Inflammatory macrophage treated with lipopolysaccharide for 1 hour (primary cell): ENCODE data around the gene FOXP1.
"Not testable (repeated sequence)": the region's sequence is repeated elsewhere in the genome, so short reads cannot be mapped to it uniquely, and the experiment has no call there.

Source experiments
- DNase-seq, 2 donors: peaks; one replicate each; pipeline ENCODE4 v3.0.0-alpha.2; 2020 to 2022

FOXP1 gene

DNA sequence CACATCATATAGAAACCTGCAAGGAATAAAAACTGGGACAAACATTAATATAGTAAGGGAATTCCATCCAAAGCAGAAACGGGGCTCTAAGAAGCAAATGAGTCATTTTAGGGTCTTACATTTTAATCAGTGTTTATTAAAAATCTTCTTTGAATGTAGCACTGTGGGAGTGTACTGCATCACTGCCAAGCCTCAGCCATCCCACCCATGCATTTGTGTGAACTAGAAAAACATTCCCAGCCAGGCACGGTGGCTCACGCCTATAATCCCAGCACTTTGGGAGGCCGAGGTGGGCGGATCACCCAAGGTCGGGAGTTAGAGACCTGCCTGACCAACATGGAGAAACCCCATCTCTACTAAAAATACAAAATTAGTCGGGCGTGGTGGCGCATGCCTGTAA lies 57.1 kb downstream of the FOXP1 start:
- DNase-seq: not testable (repeated sequence)

DNA sequence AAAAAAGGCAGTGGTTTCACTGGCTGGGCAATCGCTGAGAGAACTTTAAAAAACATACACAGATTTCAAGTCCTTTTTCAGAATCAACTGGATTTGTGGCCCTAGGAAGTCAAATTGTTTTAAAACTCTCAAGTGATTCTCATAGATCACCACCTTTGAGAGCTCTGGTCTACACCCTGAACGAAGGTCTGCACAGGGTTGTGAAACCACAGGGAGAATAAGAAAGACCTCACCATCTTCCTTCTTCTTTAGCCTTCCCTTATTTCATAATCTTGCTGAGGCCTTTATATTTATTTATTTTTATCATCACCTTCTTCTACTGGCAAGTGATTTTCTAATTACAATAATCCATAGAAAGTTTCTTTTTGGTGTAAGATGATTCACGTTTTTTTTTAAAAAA lies 58.1 kb downstream of the FOXP1 start:
- DNase-seq: peak in 1 of 2 donors; percentile 26

DNA sequence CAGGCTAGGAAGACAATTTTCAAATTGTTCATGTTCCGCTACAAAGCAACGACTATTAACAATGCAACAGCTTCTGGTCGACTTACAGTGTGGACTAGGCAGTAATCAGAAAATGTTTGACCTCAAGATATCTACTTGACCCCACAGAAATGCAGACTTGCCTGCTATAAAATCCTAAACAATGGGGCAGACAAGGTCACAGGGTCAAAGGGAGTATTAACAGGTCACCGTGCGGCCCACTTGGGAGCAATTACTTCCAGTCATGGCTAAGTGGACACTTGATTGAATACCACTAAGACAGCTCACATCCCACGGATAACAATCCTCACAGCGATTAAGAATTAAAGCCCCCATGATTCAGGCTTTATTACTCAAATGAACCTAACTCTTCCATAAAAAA lies 58.9 kb downstream of the FOXP1 start:
- DNase-seq: no peak

DNA sequence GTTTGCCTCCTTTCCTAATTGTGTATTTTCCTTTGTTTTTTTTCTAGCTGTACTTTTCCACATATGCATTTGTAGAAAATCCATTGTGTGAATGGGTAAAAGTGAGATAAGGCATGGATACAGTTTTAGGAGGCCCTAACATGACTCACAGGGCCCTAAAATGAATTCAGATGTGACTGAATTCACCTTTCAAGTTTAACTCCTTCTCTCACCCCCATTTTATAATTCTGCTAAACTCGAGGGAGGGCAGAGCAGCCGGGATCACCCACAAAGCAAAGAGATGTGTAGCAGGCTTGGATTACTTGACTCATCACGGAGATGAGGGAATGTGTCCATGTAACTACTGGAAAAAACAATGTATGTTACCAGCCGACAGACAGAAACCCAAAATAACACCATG lies 59.9 kb downstream of the FOXP1 start:
- no peak for DNase-seq

DNA sequence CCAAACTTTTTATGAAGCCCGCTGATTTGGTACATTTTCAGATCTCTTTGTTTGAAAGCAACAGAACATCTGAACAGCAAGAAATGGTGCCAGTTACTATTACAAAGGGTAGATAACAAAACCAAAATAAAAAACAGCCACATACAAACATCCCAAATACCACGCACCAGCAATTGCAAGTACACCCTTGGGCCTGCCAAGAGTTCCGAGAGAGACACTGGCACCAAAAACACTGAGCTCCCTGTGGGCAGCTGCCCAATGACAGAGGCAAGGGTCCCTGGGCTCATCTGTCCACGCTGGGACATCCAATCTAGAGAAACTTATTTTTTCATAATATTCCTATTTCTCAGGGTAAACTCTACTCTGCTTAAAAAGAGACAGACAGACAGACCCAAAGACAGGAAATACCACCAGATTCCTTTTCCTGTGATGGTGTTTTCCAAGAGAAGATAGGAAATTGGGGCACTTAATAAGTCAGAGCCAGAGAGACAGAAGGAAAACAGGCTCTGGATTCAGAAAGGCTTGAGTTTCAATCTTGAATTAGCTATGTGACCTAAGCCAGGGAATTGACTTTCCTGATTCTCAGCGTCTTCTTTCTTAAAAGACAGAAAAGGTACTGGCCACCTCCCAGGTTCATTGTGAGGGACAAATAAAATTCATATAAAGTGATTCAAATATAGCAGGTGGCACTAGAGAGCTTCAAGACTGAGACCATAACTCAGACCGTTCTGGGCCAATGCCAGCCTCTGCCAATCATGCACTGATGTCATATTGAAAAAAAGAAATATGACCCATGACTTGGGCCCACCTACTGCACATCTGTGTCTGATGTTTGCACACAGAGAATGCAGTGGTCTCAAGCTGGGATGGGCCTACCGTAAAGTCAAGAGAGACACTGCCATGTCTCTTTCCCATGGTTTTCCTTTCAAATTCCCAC lies 61.3 kb downstream of the FOXP1 start:
- DNase-seq: no peak

DNA sequence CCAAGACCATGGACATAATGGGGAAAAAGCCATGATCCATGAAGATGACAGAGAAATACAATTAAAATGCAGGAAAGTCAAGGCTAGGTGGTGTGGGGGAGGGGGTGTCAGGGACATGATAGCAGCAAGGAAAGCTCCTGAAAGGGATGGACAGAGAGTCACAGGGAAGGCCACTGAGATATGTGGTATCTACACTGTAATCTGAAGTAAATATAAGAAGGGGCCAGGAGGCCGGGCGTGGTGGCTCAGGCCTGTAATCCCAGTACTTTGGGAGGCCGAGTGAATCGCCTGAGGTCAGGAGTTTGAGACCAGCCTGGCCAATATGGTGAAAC lies 62.5 kb downstream of the FOXP1 start:
- no peak for DNase-seq

DNA sequence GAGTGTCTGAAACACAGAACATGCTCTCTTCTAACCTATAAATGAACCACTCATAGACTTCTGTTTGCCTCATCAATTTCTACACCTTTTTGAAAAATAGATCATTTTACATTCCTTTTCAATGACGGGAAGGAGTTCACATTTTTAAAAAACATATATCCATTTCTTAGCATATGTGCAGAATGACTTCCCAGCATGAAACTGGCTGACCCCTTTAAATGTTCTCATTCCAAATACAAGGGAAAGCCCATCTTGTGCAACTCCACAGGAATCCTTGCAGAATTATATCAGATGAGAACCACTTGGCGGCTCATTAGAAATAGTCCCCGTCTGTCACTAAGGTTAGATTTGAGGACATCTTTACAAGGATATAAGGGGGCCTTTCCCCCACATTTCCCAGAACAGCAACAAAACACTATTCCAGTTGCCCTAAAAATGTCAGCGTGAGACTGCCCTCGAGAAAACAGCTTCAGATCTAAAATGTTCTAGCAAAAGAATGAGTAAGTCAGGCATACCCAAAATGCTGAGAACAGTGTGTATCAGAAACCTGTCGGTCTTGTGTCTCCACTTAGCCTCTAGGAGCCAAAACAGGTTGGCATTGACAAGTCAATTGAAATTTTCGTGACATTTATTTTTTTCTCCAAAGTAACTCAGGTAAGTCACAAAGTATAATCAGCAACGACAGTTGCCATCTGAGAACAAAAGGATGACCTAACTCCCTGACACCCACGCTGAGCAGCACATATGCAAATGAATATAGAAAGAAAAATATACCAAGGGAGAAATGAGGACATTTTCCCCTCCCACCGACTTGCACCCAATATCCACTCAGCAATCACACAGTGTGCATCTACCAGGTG lies 63.1 kb downstream of the FOXP1 start:
- DNase-seq: no peak

DNA sequence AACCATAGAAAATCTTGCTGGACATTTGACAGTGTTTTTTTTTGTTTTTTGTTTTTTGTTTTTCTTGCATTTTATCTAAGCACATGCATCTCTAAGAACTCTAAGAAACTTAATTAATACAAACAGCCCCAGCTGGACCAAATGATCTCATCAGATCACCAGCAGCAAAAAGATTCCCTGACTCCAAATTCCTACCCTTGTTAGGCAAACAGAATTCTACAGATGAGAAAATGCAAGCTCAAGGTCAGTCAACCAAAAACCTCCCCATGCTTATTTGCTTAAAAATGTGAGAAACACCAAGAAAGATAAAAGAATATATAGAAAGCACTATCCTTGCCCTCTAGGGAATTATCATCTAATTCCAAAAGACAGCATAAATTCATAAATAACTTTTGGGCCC lies 65.4 kb downstream of the FOXP1 start:
- no peak for DNase-seq

DNA sequence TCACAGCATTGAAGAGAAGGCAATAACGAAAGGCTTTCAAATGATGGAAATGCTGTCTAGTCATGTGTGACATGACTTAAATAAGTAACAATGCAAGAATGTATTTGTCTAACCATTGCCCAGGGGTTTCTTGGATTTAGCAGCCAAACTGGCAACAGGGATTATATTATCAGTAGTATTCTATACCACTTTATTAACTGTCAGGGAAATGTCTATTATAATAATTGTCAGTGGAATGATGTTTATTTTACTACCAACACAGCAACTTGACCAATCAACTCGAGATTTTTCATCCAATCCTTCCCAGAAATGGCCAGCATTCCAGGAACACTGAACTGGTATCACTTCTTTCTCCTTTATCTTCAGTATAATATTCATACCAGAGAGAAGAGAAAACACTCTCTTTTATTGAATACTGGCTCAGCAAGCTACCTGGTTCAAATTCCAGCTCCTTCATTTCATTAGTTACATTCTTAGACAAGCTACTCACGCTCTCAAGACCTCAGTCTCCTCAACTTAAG lies 66.2 kb downstream of the FOXP1 start:
- DNase-seq: no peak

DNA sequence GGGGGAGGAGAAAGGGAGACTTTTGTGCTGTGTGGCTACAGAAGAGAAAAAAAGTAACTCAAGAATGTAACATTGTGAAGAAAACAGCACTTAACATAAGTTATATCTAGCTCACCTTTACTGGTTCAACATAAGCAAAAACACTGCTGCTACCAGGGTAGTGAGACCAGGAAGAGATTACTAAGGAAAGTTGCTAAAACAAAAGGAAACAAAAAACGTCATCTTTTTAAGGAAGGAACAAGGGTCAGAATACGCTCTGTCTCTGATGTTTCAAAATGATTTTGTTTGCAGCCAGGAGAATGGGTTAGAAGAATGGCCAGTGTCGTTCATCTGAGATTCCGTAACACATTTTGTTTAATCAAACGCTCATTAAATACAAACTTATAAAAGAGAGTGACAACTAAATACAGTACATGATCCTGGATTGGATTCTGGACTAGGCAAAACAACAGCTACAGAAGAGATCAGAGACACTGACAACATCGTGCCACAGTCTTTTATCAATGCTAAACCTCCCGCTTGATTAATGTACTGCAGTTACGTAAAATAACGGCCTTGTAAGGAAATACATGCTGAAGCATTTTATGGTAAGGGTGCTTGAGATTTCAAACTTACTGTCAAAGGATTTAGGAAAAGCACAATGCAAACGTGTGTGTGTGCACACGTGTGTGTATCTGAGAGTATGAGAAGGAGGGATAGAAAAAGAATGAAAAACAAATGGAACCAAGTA lies 67.7 kb downstream of the FOXP1 start:
- DNase-seq: peak; percentile 53 to 62

DNA sequence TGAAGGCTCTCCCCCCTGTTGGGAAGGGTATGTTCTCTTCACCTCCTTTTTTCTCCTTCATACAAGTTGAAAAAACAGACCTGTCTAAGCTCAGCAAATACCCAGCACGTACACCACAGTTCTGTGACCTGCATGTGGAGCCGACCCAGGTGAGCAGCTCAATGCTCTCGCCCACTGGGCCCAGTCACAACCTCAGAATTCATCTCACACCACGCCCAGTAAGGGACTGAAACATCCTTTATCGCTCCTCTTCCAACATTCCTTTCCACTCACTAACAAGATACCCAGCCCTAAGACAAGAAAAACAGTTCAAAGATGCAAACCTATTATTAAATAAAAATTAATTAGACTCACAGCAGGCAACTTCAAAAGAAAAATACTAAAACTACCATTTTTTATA lies 68.9 kb downstream of the FOXP1 start:
- DNase-seq: no peak

DNA sequence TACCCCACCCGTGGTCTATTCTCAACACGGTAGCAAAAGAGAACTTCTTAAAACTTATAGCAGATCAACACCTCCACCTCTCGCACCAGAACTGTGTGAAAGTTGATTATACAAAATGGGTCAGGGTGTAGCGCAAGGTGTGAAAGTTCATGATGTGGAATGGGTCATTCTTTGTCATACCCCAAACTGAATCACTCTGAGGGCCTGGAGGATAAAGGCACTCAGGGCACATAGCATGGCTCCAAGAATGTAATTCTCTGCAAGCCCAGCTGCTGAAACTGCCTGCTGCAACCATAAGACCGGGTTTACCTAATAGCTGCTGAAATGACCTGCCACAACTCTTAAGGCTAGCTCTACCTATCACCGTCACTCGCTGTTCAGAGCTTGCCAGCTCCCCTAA lies 70.0 kb downstream of the FOXP1 start:
- no peak for DNase-seq

DNA sequence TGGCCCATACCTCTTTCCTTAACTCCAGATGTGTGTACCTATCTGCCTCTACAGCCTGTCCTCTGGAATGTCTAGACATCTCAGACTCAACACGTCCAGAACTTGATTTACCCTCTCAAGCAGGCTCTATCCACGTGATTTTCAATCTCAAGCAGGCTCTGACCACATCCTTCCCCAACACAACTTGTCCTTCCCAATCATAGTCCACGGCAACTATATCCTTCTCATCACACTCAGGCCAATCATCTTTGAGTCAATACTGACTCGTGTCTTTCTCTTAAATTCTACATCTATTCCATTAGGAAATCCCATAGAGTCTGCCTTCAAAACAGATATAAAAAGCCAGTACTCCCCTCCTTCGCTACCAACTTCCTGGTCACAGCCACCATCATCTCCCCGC lies 70.4 kb downstream of the FOXP1 start:
- no peak for DNase-seq

DNA sequence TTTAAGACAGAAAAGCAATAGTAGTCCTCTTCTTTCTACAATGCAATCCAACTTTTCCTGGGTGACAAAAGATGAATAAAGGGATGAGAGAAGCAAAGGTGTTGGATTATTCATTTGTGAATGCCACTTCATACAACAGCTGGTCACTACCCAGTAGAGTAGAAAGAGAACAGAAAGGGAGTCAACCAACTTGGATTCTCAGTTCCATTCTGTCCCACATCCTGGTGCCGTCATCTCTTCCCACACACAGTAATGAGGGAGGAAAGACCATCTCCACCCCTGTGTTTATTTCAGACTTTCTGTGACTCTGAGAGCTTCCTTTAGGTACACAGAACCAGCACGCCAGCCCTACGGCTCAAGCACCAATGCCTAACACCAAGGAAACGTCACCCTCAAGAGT lies 71.0 kb downstream of the FOXP1 start:
- DNase-seq: peak; percentile 18 to 22

DNA sequence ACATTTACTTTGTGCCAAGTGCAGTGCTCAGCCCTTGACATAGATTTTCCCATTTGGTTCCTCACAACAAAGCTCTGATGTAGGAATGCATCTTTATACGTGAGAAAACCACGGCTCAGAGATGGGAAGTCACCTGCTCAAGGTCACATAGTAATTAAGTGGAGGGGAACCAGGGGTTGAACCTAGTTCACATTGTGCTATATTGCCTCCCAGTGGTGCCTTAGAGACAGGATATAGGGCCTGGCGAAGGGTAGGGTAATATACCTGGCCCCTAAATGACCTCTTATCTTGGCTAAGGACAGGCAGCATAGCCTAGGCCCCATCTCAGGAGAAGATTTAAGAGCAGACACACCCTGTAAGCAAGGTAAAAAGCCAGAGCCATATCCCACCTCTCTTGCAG lies 71.5 kb downstream of the FOXP1 start:
- DNase-seq: no peak

DNA sequence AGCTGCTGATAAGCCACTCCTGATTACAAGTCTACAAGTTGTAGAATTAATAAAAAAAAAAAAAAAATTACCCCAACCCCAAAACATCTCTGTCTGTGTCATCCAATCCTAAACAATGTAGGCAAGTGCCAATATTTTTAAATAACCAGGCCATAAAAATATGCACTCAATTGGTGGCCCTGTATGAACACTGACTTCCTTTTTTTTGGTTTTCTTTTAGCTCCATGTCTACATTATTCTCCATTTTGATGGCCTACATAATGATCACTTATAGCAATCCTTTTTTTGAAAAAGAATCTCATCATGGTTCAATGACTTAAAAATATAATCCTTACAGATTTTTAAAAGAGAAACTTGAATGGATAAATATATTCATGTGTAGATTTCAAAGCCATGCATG lies 72.1 kb downstream of the FOXP1 start:
- no peak for DNase-seq

DNA sequence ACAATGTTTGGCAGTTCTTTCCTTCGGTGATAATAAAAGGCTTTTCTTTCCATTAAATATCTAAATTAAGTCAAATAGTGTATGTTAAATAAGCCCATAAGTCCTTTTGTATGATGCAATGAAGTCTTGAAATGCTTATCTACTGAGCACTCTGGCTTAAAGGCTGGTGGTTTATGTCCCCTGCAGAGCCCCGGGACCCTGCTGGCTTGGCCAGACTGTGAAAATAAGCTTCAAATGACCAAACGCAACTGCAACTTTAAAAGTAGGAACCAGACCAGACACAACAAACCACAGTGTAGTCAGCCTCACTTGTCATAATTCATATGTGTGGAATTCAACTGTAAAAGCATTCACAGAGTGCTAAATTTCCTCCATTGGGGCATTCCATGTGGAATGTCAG lies 72.5 kb downstream of the FOXP1 start:
- no peak for DNase-seq

DNA sequence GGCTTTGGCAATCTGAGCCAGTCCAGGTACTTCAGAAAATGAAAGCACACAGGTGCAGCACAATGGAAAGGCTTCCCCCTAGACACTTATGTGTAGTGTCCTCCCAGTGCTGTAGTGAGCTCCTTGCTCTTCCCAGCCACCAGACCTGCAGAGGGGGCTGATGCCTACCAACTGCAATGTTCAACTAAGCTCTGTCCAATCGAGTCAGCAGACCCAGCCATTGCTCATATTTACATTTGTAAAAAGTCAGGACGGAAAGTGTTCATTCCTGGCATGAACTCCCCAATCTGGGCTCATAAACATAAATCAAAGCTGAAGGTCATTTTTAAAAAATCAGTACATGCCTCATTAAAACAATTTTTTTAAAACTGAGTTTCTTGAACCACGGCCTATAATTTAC lies 73.0 kb downstream of the FOXP1 start:
- DNase-seq: no peak

DNA sequence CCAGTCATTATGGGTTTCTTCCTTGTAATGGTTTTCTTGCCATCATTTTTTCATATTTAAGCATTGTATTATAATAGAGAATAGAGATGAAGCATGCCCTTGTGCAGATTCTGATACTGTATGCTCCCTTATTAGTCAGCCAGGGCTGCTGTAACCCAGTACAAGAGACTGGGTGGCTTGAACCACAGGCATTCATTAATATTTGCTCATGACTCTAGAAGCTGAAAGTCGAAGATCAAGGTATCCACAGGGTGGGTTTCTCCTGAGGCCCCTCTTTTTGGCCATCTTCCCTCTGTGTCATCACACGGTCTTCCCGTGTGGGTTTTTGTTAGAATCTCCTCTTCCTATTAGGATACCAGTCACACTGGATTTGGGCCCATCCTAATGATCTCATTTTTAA lies 74.5 kb downstream of the FOXP1 start:
- no peak for DNase-seq

DNA sequence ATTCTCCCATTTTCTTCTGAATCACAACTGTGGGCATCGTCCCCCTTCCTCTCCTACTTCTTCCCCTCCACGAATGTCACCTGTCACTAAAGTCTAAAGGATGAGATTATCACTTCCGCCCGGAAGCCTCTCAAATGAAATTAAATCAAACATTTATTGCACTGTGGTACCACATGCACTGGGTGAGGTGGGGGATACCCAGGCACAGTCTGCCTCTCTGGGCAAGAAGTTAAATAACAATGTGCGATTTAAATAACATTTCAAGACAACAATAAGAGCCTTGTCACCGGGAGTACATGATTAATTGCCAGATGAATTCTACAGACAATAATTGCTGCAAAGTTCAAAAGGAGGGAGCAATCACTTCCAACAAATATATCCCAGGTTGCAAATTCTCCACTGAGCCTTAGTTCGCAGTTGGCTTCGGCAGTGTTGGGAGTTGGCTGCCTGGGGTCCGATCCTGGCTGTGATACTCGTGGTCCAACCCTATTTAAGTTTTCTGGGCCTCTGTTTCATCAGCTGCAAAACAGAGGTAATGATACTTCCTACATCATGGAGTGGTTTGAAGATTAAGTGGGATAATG lies 77.7 kb downstream of the FOXP1 start:
- no peak for DNase-seq

DNA sequence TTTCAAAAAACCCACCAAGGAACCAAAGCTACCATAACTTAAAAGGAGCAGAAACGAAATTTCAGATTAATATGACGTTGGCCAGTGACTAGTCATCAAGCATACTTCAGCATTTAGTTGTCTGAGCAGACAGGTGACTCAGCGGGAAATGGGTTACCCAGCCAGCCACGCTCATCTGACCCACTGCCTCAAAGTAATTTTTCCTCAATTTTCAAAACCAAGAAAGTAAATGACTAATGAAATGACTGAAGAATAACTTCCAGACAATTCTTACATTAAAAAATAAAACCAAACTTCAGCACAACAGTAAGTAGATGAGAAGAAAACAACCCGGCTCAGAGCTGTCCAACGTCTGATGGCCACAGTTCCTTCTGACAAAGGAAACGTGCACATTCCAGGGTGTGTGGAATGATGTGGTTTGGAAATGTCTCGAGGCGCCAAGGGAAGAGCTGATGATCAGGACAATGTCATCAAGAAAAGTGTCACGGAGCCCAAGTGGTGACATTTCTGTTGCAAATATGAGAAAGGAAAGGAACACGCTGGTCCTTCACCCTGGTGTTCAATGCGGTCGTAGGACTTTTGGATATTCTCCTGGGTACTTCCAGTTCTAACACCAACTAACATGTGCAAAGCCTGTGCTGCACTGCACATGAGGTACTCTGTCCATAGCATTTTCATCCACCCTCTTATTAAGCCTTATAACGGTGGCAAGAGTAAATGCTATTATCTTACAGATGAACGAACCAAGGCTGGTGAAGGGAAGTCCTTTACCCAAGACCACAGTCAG lies 79.1 kb downstream of the FOXP1 start:
- peak; percentile 49 for DNase-seq
